Trophoblast cell (in vitro differentiated cells and primary cell): ENCODE measurements around the gene ARHGAP22.

Source experiments
- DNase-seq, 2 donors: peaks; one replicate each; pipeline ENCODE4 v3.0.0-alpha.2; 2016
- H2AFZ ChIP-seq: 2 replicates; pipeline ENCODE4 v1.6.1; 2013; ENCODE audit warnings: low read length, moderate library complexity, mild to moderate bottlenecking; ENCODE audit not compliant: insufficient read depth, poor library complexity
- H2AK5ac ChIP-seq: 2 replicates; pipeline ENCODE4 v1.6.1; 2013; ENCODE audit warnings: mild to moderate bottlenecking, low read length
- H2BK120ac ChIP-seq: 2 replicates; pipeline ENCODE4 v1.6.1; 2013; ENCODE audit warnings: low read length, mild to moderate bottlenecking, moderate library complexity; ENCODE audit not compliant: insufficient read depth, poor library complexity
- H2BK12ac ChIP-seq: 2 replicates; pipeline ENCODE4 v1.6.1; 2013; ENCODE audit warnings: mild to moderate bottlenecking, low read length, moderate library complexity
- H2BK5ac ChIP-seq: 2 replicates; pipeline ENCODE4 v1.6.1; 2013; ENCODE audit warnings: low read length, low read depth, moderate library complexity, mild to moderate bottlenecking; ENCODE audit not compliant: poor library complexity
- H3K14ac ChIP-seq: 2 replicates; pipeline ENCODE4 v1.6.1; 2013; ENCODE audit warnings: mild to moderate bottlenecking, low read length
- H3K18ac ChIP-seq: 2 replicates; pipeline ENCODE4 v1.6.1; 2013; ENCODE audit warnings: mild to moderate bottlenecking, low read length
- H3K23ac ChIP-seq: 2 replicates; pipeline ENCODE4 v1.6.1; 2013; ENCODE audit warnings: low read length
- H3K27ac ChIP-seq: 2 replicates; pipeline ENCODE4 v1.5.1; 2013; ENCODE audit warnings: low read depth, mild to moderate bottlenecking, inconsistent platforms, low read length, moderate library complexity
- H3K27me3 ChIP-seq: 2 replicates; pipeline ENCODE4 v1.6.1; 2013; ENCODE audit warnings: inconsistent platforms, mild to moderate bottlenecking, low read length, moderate library complexity; ENCODE audit not compliant: insufficient read depth
- H3K36me3 ChIP-seq, 2 experiments: 1 replicate in 1 of 2; 2 replicates in 1 of 2; pipeline ENCODE4 v1.6.1; 2013; ENCODE audit warnings: low read length in 2 of 2, mild to moderate bottlenecking in 2 of 2, moderate library complexity in 1 of 2; ENCODE audit not compliant: insufficient read depth in 2 of 2, control insufficient read depth in 1 of 2
- H3K4ac ChIP-seq: 2 replicates; pipeline ENCODE4 v1.6.1; 2013; ENCODE audit warnings: low read depth, mild to moderate bottlenecking, low read length, moderate library complexity
- H3K4me1 ChIP-seq, 2 experiments: 1 replicate in 1 of 2; 2 replicates in 1 of 2; pipeline ENCODE4 v1.6.1; 2013; ENCODE audit warnings: low read length in 2 of 2, mild to moderate bottlenecking in 2 of 2, moderate library complexity in 1 of 2; ENCODE audit not compliant: insufficient read depth in 2 of 2, control insufficient read depth in 1 of 2
- H3K4me2 ChIP-seq: 2 replicates; pipeline ENCODE4 v1.6.1; 2013; ENCODE audit warnings: inconsistent platforms, mild to moderate bottlenecking, low read length, moderate library complexity
- H3K4me3 ChIP-seq: 2 replicates; pipeline ENCODE4 v1.5.1; 2013; ENCODE audit warnings: mild to moderate bottlenecking, low read depth, low read length, inconsistent platforms
- H3K79me1 ChIP-seq: one replicate; pipeline ENCODE4 v1.6.1; 2013; ENCODE audit warnings: low read length
- H3K79me2 ChIP-seq: 2 replicates; pipeline ENCODE4 v1.6.1; 2013; ENCODE audit warnings: low read length, mild to moderate bottlenecking; ENCODE audit not compliant: control insufficient read depth, insufficient read depth, poor library complexity
- H3K9ac ChIP-seq: 2 replicates; pipeline ENCODE4 v1.6.1; 2013; ENCODE audit warnings: mild to moderate bottlenecking, low read length
- H3K9me3 ChIP-seq: 2 replicates; pipeline ENCODE4 v1.6.1; 2013; ENCODE audit warnings: low read depth, mild to moderate bottlenecking, control low read depth, inconsistent platforms, low read length; ENCODE audit not compliant: insufficient read depth
- H4K12ac ChIP-seq: 2 replicates; pipeline ENCODE4 v1.6.1; 2013; ENCODE audit warnings: low read depth, mild to moderate bottlenecking, low read length, moderate library complexity
- H4K8ac ChIP-seq: 2 replicates; pipeline ENCODE4 v1.6.1; 2013; ENCODE audit warnings: low read depth, mild to moderate bottlenecking, low read length, moderate library complexity
- H4K91ac ChIP-seq: one replicate; pipeline ENCODE4 v1.6.1; 2013; ENCODE audit warnings: low read depth, mild to moderate bottlenecking, low read length, moderate library complexity
- WGBS: extraction: QIAGEN DNeasy Blood & Tissue Kit; methylation state at CpG from one replicate; pipeline ENCODE4 v1.1.7; 2013; ENCODE audit warnings: missing lambda C conversion rate; ENCODE audit not compliant: insufficient read length, insufficient coverage; ENCODE audit errors: extremely low coverage; 5-methylcytosine and 5-hydroxymethylcytosine counted together

The ARHGAP22 gene

DNA sequence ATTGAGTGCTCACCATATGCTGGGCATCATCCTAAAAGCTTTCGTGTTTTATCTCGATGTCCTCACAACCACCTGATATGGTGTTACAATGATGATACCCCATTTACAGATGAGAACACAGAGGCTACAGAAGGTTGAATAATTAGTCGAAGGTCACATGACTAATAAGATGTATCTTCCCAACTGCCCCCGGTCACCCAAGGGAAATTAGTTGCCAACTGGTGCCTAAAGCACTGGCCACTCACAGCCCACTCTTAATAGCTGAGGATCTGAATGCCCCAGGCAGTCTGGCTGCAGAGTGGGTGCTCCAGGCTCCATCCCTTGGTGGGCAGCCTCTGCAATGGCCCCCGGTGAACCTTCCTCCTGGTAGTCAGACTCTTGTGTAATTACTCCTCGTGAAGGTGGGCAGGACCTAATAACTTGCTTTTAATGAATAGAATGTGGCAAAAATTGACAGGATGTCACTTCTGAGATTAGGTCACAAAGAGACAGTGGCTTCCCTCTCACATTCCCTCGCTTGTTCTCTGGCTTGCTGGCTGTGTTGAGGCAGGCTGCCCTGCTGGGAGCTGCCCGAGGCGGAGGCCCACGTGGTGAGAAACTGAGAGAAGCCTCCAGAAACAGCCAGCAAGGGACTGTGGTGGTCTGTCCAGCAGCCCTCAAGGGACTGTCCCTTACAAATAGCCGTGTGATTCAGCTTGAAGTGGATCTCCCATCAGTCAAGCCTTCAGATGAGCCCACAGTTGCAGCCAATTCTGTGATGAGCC, 109.4 kb downstream of the ARHGAP22 start:
- Histone ChIP-seq H3K4me1 (peaks cover 13 to 14% of the 10 kb centered on the region in 2 experiments), H4K8ac (no peak overlapping the region), H2AK5ac (no peak overlapping the region), H3K9me3 (peaks cover 3% of the 10 kb centered on the region), H3K36me3 (no peaks in the 10 kb centered on the region), H3K27ac (no peak overlapping the region), H2BK5ac (no peak overlapping the region), H4K12ac (no peak overlapping the region), H3K4me2 (no peak overlapping the region), H3K9ac (no peak overlapping the region), H2BK120ac (no peak overlapping the region), H3K4ac (no peak overlapping the region), H2AFZ (no peak overlapping the region), H2BK12ac (no peak overlapping the region), H3K79me1 (no peaks in the 10 kb centered on the region), H3K18ac (no peak overlapping the region), H3K14ac (no peak overlapping the region), H3K4me3 (no peak overlapping the region), H3K23ac (no peak overlapping the region), H4K91ac (no peak overlapping the region), H3K27me3 (no peaks in the 10 kb centered on the region), H3K79me2 (no peaks in the 10 kb centered on the region)
- no CpG with 5 or more reads among the region's 11 CpGs for WGBS
- DNase-seq, result no peak

DNA sequence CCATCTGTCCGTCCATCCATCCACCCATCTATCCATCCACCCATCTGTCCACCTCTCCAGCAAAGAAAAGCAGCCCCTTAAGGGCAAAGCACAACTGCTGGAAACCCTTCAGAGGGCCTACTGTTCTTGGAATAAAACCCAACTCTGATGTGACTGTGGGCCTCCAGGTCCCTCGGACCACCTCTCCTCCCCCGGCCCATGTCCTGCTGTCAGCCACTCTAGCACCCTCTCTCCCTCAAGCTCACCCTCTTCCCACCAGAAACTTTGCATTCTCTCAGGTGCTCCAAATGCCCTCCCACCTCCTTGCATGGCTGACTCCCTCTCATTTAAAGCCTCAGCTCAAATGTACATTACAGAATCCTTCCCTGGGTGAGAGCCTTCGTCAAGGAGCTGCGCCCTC, 110.3 kb downstream of the ARHGAP22 start:
- no CpG with 5 or more reads among the region's 5 CpGs for WGBS
- Histone ChIP-seq H3K4me2 (no peak overlapping the region), H2BK5ac (no peak overlapping the region), H2BK12ac (no peak overlapping the region), H3K79me1 (no peaks in the 10 kb centered on the region), H3K23ac (no peak overlapping the region), H3K27ac (no peak overlapping the region), H3K9ac (no peak overlapping the region), H3K9me3 (peaks cover 3% of the 10 kb centered on the region), H3K36me3 (no peaks in the 10 kb centered on the region), H3K27me3 (no peaks in the 10 kb centered on the region), H4K12ac (no peak overlapping the region), H3K18ac (no peak overlapping the region), H3K79me2 (no peaks in the 10 kb centered on the region), H3K14ac (no peak overlapping the region), H2BK120ac (no peak overlapping the region), H3K4me1 (peaks cover 13 to 14% of the 10 kb centered on the region in 2 experiments), H4K91ac (no peak overlapping the region), H2AFZ (no peak overlapping the region), H3K4ac (no peak overlapping the region), H3K4me3 (no peak overlapping the region), H2AK5ac (no peak overlapping the region), H4K8ac (no peak overlapping the region)
- no peak for DNase-seq

DNA sequence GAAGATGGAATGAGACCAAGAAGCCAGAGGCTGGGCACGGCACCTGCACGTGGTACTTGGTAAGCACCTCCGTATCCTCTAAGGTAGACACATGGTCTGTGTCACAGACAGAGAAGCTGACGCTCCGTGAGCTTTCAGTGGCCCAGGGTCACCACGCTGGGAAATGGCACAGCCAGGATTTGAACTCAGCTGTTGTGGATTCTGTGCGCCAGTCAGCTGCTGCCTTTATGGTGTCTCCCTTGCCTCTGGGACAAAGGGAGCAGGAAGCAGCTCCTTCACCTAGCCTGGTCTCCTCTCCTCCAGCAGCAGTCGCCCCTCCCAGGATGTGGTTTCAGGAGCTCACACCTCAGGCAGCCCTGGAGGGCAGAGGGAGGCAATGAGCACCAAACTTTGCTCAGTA, 110.8 kb downstream of the ARHGAP22 start:
- DNase-seq, result no peak
- H3K27ac ChIP-seq, result no peak overlapping the region
- no peak overlapping the region for H2BK12ac ChIP-seq
- H3K4ac ChIP-seq, result no peak overlapping the region
- H3K79me1 ChIP-seq, result no peaks in the 10 kb centered on the region
- H3K18ac ChIP-seq, result no peak overlapping the region
- no peak overlapping the region for H3K23ac ChIP-seq
- peaks cover 13 to 14% of the 10 kb centered on the region in 2 experiments for H3K4me1 ChIP-seq
- H3K27me3 ChIP-seq, result no peaks in the 10 kb centered on the region
- H3K4me3 ChIP-seq, result no peak overlapping the region
- H3K79me2 ChIP-seq, result no peaks in the 10 kb centered on the region
- no peak overlapping the region for H3K4me2 ChIP-seq
- no peaks in the 10 kb centered on the region for H3K36me3 ChIP-seq
- no CpG with 5 or more reads among the region's 8 CpGs for WGBS
- H2BK5ac ChIP-seq, result no peak overlapping the region
- no peak overlapping the region for H4K91ac ChIP-seq
- no peak overlapping the region for H4K8ac ChIP-seq
- H4K12ac ChIP-seq, result no peak overlapping the region
- no peak overlapping the region for H2AK5ac ChIP-seq
- no peak overlapping the region for H2AFZ ChIP-seq
- no peak overlapping the region for H3K9ac ChIP-seq
- peaks cover 3% of the 10 kb centered on the region for H3K9me3 ChIP-seq
- no peak overlapping the region for H2BK120ac ChIP-seq
- H3K14ac ChIP-seq, result no peak overlapping the region

DNA sequence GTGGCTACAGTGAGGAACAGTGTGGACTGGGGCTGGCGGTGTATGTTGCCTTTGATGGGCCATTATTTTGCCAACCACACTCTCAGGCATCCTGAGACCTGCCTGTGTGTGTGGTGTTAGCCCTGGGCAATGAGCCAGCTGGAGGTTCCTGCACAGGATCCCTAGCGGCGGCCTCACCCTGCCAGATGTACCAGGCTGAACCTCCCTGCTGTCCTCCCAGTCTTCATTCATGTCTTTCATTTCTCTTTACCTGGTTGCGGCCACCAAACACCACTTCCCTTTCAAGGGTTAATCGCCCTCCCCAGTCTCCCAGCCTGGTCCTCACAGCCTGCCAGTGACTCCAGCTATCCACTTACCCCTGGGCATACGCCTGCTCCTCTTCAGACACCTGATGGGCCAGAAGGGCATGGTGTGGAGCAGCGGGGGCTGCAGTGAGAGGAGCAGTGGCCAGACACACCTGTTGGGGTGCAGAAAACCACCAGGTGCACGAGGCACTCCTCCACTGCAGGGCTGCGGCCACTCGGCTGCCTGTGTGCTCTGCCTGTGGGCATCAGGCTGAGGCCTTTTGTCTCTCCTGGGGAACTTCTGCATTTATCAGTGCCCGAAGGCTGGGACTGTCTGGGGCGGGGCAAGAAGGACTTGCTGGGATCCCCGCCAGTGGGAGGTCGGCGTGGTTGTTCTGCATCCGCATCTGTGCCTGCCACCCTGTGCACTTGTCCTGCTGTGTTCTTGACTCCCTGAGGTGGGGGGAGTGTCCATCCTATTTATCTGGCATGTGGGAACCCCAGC, 111.6 kb downstream of the ARHGAP22 start:
- no peak for DNase-seq
- Histone ChIP-seq H2BK12ac (no peak overlapping the region), H3K4me1 (peaks cover 13 to 14% of the 10 kb centered on the region in 2 experiments), H4K12ac (no peak overlapping the region), H3K9me3 (peaks cover 3% of the 10 kb centered on the region), H3K14ac (no peak overlapping the region), H3K18ac (no peak overlapping the region), H3K9ac (no peak overlapping the region), H3K36me3 (no peaks in the 10 kb centered on the region), H3K23ac (no peak overlapping the region), H3K27ac (no peak overlapping the region), H3K79me2 (no peaks in the 10 kb centered on the region), H2AFZ (no peak overlapping the region), H2AK5ac (no peak overlapping the region), H4K91ac (no peak overlapping the region), H3K79me1 (no peaks in the 10 kb centered on the region), H3K4me2 (no peak overlapping the region), H2BK5ac (no peak overlapping the region), H3K4ac (no peak overlapping the region), H4K8ac (no peak overlapping the region), H3K4me3 (no peak overlapping the region), H2BK120ac (no peak overlapping the region), H3K27me3 (no peaks in the 10 kb centered on the region)
- no CpG with 5 or more reads among the region's 16 CpGs for WGBS
